Measurements from ENCODE around the gene ATP6V1G3.
"Not testable (repeated sequence)": the region's sequence is repeated elsewhere in the genome, so short reads cannot be mapped to it uniquely, and the experiment has no call there.

The ATP6V1G3 gene

GRCh38 chr1:198540580-198540979 is at the start of gene ATP6V1G3:
Gene ATP6V1G3, minus strand, starts transcription at chr1:198540680. Its CDS starts 30 bp downstream, at chr1:198540650.
- no peak for DNase-seq (ENCODE audit: low spot score)

- DNase-seq (ENCODE audit: low spot score), result no peak
Observed at GRCh38 chr1:198588845-198589244, 48.4 kb upstream of the ATP6V1G3 start.

GRCh38 chr1:198584163-198584562 is 43.7 kb upstream of the ATP6V1G3 start:
- no peak for DNase-seq (ENCODE audit: low spot score)

GRCh38 chr1:198583209-198583802 is 42.8 kb upstream of the ATP6V1G3 start:
- DNase-seq (ENCODE audit: low spot score), result not testable (repeated sequence)

- peak; percentile 19 for DNase-seq (ENCODE audit: low spot score)
Observed at GRCh38 chr1:198577444-198577843, 37.0 kb upstream of the ATP6V1G3 start.

- no peak for DNase-seq (ENCODE audit: low spot score)
Observed at GRCh38 chr1:198575798-198576641, 35.5 kb upstream of the ATP6V1G3 start.

GRCh38 chr1:198575292-198575691 is 34.8 kb upstream of the ATP6V1G3 start:
- DNase-seq (ENCODE audit: low spot score), result no peak

- no peak for DNase-seq (ENCODE audit: low spot score)
Observed at GRCh38 chr1:198574325-198574724, 33.8 kb upstream of the ATP6V1G3 start.

- no peak for DNase-seq (ENCODE audit: low spot score)
Observed at GRCh38 chr1:198564716-198565115, 24.2 kb upstream of the ATP6V1G3 start.

GRCh38 chr1:198564157-198564556 is 23.7 kb upstream of the ATP6V1G3 start:
- DNase-seq (ENCODE audit: low spot score), result no peak

GRCh38 chr1:198563583-198563982 is 23.1 kb upstream of the ATP6V1G3 start:
- no peak for DNase-seq (ENCODE audit: low spot score)

GRCh38 chr1:198560161-198560560 is 19.7 kb upstream of the ATP6V1G3 start:
- DNase-seq (ENCODE audit: low spot score), result no peak

GRCh38 chr1:198559362-198559761 is 18.9 kb upstream of the ATP6V1G3 start:
- DNase-seq (ENCODE audit: low spot score), result no peak

GRCh38 chr1:198558402-198558801 is 17.9 kb upstream of the ATP6V1G3 start:
- DNase-seq (ENCODE audit: low spot score), result no peak

- no peak for DNase-seq (ENCODE audit: low spot score)
Observed at GRCh38 chr1:198556971-198557370, 16.5 kb upstream of the ATP6V1G3 start.

- no peak for DNase-seq (ENCODE audit: low spot score)
Observed at GRCh38 chr1:198552668-198553416, 12.4 kb upstream of the ATP6V1G3 start.

- no peak for DNase-seq (ENCODE audit: low spot score)
Observed at GRCh38 chr1:198550941-198551524, 10.6 kb upstream of the ATP6V1G3 start.

- no peak for DNase-seq (ENCODE audit: low spot score)
Observed at GRCh38 chr1:198549866-198550265, 9.4 kb upstream of the ATP6V1G3 start.

- no peak for DNase-seq (ENCODE audit: low spot score)
Observed at GRCh38 chr1:198548890-198549289, 8.4 kb upstream of the ATP6V1G3 start.

- no peak for DNase-seq (ENCODE audit: low spot score)
Observed at GRCh38 chr1:198545156-198545555, 4.7 kb upstream of the ATP6V1G3 start.

GRCh38 chr1:198544265-198544664 is 3.8 kb upstream of the ATP6V1G3 start:
- no peak for DNase-seq (ENCODE audit: low spot score)

- DNase-seq (ENCODE audit: low spot score), result no peak
Observed at GRCh38 chr1:198543670-198544260, 3.3 kb upstream of the ATP6V1G3 start.
